SH-SY5Y (cell line): ENCODE results near the gene MEF2D.

Source experiments
- GATA2 ChIP-seq: IDR thresholded peaks from 2 replicates; pipeline ENCODE4 v1.6.1; 2011; ENCODE audit warnings: mild to moderate bottlenecking, low read depth, low read length
- GATA3 ChIP-seq: IDR thresholded peaks from 2 replicates; pipeline ENCODE4 v1.6.1; 2011; ENCODE audit warnings: low read depth, mild to moderate bottlenecking, low read length, moderate library complexity

The MEF2D gene

DNA sequence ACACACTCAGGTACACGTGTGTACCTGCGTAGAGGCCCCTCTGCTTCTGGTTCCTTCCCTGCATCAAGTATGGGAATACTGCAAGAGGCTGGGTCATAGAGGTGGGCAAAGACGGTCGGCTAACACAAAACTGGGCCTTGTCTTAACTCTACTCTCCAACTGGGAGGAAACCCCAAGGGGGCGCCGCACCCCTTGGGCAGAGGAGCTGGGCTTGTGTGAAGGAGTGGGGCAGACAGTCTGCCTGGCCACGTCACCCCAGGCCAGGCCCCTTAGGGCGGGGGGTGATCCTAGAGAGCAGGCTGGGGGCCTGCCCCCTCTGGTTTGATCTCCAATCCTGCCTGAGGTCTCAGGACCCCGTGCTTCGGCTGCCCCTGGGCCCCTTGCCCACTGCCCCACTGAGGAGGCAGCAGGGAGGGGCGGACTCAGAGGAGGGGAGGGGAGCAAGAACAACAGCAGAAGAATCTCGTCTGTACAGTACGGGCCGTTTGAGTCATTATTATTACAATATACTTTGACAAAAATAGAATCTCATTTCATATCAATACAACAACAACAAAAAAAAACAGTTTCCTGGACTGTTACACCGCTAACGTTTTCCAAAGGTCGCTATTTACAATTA, 34.7 kb downstream of the MEF2D start:
- TF ChIP-seq GATA2 (no peak), GATA3 (no peak)

DNA sequence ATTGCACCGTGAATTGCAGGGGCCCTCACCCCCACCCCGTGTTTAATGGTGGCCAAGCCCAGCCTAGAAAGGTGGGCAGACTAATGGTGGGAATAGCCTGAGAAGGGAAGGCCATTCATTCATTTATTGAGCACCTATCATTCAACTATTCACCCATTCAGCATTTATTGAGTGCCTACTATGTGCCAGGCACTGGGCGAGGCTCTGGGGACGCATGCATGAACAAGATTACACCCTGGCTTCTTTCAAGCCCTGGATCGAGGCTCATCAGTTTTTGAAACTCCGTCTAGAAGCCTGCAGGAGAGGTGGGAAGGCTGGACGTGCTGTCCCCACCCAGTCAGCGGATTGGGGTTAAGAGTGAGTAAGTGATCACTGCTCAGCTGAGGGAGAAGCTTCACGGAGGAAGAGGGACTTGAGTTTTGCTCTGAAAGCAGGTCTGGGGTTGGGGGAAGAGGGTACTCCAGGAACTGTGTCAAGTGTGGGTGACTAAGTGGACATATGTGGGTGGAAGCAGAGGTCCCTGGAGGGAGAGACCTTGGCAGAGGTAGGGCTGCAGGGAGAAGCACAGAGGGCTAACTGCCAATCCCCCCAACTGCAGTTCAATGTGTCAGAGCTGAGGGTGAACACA, 35.6 kb downstream of the MEF2D start:
- TF ChIP-seq GATA3 (no peak), GATA2 (no peak)

GRCh38 chr1:156464335-156464734, 36.2 kb downstream of the MEF2D start:
- TF ChIP-seq GATA3 (no peak), GATA2 (no peak)

DNA sequence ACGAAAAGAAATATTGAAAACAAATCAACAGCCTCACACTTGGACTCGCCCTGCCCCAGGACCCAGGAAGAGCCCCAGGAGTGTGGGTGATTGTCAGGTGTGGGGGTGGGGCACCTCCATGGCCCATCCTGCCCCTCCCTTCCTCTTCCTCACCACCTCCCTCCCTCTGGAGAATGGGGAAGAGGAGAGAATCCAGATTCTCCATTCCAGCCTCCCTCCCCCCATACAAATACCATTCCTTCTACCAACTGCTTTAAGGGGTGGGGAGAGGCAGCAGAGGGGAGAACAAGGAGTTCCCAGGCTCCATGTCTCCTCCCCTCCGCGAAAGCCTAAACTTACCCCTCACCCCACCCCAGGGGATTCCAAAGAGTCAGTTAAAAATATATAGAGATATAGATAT, 36.7 kb downstream of the MEF2D start:
- TF ChIP-seq GATA3 (no peak), GATA2 (no peak)

- TF ChIP-seq GATA2 (no peak), GATA3 (no peak)
Measured at GRCh38 chr1:156462954-156463795, 37.4 kb downstream of the MEF2D start.

DNA sequence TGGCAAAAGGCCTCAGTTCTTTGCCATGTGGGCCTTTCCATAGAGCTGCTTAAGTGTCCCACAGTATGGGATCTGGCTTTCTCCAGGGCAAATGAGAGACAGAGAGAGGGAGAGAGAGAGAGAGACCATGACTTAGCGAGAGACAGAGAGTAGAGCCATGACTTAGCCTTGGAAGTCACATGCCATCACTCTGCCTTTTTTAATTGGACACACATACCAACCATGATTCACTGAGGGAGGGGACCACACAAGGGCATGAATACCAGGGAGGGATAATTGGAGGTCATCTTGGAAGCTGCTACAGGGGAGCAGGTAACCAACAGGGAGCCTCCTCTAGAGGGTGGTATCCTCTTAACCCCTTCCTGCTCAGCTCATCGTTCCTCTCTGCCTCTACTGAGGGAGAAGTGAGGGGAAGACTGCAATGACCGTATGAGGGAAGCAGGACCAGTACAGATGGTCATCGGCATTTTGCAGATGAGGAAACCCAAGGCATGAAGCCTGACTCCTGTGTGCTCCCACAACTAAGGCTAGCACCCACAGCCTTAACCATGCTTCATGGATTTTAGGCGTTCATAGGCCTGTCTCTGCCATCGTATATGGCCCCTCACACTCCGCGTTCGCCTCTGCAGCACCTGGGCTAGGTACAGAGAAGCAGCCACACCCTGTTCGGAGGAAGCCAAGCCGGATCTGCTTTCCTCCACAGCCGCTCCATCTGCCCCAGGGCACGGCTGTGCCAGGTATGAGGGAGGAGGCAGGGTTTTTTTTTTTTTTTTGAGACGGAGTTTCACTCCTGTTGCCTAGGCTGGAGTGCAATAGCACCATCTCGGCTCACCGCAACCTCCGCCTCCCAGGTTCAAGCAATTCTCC, 38.6 kb downstream of the MEF2D start:
- no peak for TF ChIP-seq GATA3
- TF ChIP-seq GATA2: no peak

DNA sequence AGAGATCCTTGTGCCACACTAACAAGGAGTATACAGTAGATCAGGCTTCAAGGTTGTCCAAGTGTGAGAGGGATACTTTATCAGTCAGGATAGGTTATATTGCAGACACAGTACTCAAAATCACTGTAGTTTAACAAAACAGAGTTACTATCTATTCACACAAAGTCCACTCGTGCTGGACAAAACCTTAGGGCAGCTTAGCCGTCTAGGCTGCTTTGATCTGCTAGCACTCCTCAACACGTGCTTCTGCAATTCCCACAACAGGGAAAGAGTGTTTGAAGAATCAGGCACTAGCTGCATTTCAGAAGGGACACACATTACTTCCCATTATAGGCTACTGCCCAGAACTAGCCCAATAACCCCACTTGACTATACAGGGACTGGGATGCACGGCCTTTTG, 39.5 kb downstream of the MEF2D start:
- TF ChIP-seq GATA2 (no peak), GATA3 (no peak)

- TF ChIP-seq GATA2 (no peak), GATA3 (no peak)
Measured at GRCh38 chr1:156460525-156460924, 40.0 kb downstream of the MEF2D start.

GRCh38 chr1:156458181-156458503, 42.4 kb downstream of the MEF2D start:
- TF ChIP-seq GATA3 (no peak), GATA2 (no peak)

DNA sequence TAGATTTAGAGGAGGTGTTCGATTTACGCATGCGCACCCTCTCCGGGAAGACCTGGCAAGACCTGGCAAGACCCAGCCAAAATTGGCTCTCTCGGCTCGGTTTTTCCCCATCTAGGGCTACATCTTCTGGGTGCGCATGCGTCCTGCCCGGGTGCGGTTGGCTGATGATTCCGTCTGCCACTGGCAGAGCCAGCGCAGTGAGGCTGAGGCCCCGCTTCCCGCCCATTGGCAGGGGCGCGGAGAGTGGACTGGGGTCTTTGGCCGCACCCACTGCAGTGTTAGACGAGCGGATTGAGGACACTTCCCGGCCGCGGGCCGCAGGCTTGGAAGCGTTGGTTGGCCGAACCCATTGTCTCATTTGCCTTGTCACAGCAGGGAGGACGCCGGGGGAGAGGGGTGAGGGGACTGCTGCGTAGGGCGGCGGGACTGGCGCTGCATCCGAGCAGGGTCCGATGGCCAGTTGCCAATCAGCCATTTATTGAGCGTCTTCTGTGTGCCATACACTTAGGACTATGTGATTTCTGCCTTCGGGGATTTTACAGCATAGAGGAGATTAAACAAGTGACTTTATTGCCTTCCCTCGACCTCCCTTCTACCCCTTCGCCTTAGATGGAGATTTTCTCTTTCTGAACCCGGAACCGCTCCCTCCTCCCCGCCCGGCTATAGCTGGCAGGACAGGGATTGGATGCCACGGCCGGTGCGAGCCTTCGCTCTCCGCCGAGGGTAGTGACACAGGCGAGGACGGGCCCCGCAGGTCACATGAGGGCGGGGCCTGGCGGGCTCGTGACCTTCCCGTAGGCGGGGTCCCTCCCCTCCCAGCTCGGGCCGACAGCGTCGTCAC, 43.7 kb downstream of the MEF2D start:
- TF ChIP-seq GATA2 (peak; percentile 46; the same call in 1 of the 2 replicates), GATA3 (no peak)

DNA sequence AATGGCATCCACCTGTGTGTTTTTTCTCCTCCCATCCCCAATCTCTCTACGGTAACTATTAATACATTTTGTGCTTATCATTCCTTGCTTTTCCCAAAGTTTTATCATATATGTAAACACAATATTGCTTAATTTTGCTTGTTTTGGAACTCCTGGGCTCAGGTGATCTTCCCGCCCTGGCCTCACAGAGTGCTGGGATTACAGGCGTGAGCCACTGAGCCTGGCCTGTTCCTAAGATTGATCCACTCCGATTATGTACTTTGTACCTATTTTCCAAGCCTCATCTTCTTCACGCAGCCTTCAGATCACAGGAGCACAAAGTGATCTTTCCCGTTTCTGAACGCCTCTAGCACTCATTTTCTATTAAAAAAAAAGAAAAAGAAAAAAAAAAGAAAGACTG, 45.2 kb downstream of the MEF2D start:
- TF ChIP-seq GATA2: no peak
- no peak for TF ChIP-seq GATA3

- TF ChIP-seq GATA2: no peak
- no peak for TF ChIP-seq GATA3
Measured at GRCh38 chr1:156452907-156453306, 47.7 kb downstream of the MEF2D start.

DNA sequence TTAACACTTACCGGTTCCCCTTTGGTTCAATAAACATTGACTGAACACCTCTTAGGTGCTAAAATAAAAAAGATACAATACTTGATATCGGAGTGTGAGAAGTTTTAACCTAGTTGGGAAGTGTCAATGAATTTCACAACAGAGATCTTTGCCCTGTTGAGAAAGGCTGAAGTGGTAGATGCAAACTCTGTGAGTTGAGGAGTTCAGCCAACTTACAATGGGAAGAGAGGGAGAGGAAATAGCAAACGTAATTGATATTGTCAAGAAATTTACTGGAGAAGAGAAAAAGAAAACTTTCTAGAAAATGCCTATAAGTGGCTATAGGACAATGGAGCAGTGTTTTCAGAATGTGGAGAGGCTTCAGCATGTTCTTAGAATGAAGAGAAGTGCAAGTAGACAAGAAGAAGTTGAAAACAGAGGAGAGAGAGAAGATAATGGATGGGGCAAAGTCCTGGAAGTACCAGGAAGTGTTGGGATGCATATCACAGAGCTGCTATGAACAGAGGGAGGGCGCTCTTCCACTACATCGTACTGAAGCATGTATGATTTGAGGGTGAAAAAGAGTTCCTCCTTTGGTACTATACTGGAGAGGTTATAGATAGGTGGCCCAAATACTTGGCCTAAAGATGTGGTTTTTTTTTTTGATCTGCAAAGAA, 48.9 kb downstream of the MEF2D start:
- TF ChIP-seq GATA2 (no peak), GATA3 (no peak)
